CD1c-positive myeloid dendritic cell (primary cell): ENCODE data around the gene GNG7.
"Not testable (repeated sequence)": the region's sequence is repeated elsewhere in the genome, so short reads cannot be mapped to it uniquely, and the experiment has no call there.

Source experiments
- DNase-seq: peaks from one replicate; pipeline ENCODE4 v3.0.0-alpha.2; 2016; ENCODE audit errors: extremely low spot score

Gene GNG7

DNA sequence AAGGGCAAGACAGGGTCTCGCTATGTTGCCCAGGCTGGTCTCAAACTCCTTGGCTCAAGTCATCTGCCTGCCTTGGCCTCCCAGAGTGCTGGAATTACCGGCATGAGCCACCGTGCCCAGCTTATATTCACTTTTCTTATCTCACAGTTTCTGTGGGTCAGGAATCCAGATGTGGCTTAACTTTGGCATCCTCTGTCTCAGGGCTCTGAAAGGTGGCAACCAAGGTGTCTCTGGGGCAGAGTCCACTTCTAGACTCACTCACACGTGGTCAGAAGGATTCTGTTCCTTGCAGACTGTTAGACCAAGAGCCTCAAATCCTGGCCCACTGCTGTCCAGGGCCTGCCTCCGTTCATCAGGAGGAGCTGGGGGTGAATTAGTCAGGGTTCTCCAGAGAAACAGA, 238.1 kb downstream of the GNG7 start:
- DNase-seq, result no peak

DNA sequence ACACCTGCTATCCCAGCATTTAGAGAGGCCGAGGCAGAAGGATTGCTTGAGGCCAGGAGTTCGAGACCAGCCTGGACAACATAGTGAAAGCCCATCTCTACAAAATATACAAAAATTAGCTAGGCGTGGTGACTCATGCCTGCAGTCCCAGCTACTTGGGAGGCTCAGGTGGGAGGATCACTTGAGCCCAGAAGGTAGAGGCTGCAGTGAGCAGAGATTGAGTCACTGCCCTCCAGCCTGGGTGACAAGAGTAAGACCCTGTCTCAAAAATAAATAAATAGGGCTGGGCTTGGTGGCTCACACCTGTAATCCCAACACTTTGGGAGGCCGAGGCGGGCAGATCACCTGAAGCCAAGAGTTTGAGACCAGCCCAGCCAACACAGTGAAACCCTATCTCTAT, 238.8 kb downstream of the GNG7 start:
- DNase-seq, result not testable (repeated sequence)

DNA sequence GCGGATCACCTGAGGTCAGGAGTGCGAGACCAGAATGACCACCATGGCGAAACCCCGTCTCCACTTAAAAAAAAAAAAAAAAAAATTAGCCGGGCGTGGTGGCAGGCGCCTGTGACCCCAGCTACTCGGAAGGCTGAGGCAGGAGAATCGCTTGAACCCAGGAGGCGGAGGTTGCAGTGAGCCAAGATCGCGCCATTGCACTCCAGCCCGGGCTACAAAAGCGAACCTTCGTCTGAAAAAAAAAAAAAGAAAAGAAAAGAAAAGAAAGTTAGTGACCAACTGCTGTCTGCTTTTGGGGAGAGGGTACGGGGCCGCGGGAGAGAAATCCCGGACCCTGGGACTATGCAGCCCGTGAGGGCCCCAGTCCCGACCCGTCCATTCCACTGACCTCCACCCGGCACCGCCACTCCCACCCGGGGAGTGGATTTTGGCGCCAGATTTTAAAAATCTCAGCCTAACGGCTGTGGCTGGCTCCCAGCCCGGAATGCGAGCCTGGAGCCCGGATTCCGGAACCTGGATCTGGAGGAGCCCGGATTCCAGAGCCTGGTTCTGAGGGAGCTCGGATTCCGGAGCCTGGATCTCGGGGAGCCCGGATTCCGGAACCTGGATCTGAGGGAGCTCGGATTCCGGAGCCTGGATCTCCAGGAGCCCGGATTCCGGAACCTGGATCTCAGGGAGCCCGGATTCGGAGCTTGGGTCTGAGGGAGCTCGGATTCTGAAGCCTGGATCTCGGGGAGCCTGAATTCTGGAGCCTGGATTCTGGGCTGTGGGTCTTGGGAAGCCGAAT, 239.7 kb downstream of the GNG7 start:
- DNase-seq, result no peak

DNA sequence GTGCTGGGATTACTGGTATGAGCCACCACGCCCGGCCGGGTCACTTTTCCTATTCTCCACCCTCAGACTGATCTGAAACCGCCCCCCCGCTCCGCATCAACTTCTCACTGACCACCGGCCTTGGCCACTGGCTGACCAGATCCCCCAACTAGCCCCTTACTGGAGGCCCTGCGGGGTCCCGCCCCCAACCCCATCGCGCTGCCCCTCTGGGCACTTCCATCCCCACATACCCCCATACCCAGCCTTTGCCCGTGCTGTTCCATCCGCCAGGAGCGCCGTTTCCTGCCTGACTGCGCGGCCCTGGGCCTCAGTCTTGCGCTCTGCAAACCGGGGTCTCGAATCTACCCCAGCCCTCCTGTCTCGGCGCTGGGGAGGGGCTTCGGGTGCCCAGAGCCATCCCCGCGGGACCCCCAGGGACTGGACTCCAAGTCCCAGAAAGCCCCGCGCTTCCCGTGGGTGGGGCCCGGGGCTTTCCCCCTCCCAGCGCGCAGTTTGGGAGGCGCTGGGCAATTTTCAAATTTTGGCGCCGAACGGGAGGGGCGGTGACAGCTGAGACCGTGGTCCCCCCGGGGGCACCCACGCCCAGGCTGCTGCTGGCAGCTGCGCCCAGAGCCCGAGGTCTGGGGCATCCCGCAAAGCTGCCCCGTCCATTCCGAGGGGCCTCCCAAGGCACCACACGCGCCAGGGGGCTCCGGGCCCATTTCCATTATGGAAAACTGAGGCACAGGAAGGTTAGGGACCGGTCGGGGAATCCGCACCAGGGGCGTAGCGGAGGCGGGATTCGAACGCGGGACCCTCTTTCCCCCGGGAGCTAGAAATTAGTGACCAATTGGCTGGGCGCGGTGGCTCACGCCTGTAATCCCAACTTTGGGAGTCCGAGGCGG, 240.5 kb downstream of the GNG7 start:
- peak; percentile 47 for DNase-seq
